ENCODE results near the gene DDX43.

DNA sequence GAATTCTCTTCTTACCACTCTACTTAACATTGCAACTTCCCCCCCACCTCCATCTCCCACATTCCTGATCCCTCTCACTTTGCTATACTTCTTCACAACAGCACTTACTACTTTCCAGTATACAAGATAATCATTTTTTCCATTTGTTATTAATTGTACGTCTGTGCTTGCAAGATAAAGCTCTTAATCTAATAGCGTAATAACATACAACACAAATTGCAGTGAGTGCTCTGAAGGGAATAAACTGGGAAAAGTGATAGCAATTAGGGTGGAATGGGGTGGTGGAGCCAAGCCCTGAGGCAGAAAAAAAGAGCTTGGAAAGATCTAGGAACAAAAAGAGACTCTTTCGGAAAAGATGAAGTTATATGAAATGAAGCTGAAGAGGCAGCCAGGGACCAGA is 48.9 kb downstream of the DDX43 start:
- TF ChIP-seq CTCF (IDR thresholded peaks at IDR 0.05; ENCODE audit: low read depth, low read length, missing input control) (no peak), EGR1 (IDR thresholded peaks at IDR 0.05; ENCODE audit: low read depth in 2 of 2) (no peak), TAF1 (conservative IDR thresholded peaks at IDR 0.05) (no peak)
- TF ChIP-seq, protein P1, sequence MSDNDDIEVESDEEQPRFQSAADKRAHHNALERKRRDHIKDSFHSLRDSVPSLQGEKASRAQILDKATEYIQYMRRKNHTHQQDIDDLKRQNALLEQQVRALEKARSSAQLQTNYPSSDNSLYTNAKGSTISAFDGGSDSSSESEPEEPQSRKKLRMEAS (IDR thresholded peaks at IDR 0.05), result no peak
- TF ChIP-seq, protein P2, sequence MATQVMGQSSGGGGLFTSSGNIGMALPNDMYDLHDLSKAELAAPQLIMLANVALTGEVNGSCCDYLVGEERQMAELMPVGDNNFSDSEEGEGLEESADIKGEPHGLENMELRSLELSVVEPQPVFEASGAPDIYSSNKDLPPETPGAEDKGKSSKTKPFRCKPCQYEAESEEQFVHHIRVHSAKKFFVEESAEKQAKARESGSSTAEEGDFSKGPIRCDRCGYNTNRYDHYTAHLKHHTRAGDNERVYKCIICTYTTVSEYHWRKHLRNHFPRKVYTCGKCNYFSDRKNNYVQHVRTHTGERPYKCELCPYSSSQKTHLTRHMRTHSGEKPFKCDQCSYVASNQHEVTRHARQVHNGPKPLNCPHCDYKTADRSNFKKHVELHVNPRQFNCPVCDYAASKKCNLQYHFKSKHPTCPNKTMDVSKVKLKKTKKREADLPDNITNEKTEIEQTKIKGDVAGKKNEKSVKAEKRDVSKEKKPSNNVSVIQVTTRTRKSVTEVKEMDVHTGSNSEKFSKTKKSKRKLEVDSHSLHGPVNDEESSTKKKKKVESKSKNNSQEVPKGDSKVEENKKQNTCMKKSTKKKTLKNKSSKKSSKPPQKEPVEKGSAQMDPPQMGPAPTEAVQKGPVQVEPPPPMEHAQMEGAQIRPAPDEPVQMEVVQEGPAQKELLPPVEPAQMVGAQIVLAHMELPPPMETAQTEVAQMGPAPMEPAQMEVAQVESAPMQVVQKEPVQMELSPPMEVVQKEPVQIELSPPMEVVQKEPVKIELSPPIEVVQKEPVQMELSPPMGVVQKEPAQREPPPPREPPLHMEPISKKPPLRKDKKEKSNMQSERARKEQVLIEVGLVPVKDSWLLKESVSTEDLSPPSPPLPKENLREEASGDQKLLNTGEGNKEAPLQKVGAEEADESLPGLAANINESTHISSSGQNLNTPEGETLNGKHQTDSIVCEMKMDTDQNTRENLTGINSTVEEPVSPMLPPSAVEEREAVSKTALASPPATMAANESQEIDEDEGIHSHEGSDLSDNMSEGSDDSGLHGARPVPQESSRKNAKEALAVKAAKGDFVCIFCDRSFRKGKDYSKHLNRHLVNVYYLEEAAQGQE (IDR thresholded peaks at IDR 0.05), result no peak
- TF ChIP-seq, protein P3, sequence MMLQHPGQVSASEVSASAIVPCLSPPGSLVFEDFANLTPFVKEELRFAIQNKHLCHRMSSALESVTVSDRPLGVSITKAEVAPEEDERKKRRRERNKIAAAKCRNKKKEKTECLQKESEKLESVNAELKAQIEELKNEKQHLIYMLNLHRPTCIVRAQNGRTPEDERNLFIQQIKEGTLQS (IDR thresholded peaks at IDR 0.05), result no peak

Data from liver (tissue), 3 donors.